Uterine smooth muscle cell (primary cell): ENCODE results near the gene SEMA3E. TPM values are rescaled to one million over a fixed set of nuclear protein-coding genes. Genes with fewer than 3 reads are reported as not detected.

ENCODE experiments used
- total RNA-seq: library from RNA; depleted of rRNA; stranded (reverse); fragments of >200 nt; gene quantifications from 2 replicates; pipeline ENCODE4 v1.2.3, GENCODE V29; 2014

The SEMA3E gene
- 1.5 and 2.0 TPM in 2 replicates for total RNA-seq

GRCh38 chr7:83648464-83649241 is at the start of gene SEMA3E:
Gene SEMA3E (minus strand): TSS chr7:83649139.

